Fibroblast of lung (primary cell): ENCODE measurements around the gene SPIRE1.

Experiments
- CTCF ChIP-seq, 2 donors: IDR thresholded peaks in 1 of 2; conservative IDR thresholded peaks in 1 of 2; 1 replicate in 1 of 2; 2 replicates in 1 of 2; pipeline ENCODE4 v1.5.1; 2011 to 2012; ENCODE audit warnings: low read length in 2 of 2, control low read depth in 1 of 2, inconsistent platforms in 1 of 2, low read depth in 1 of 2, mild to moderate bottlenecking in 1 of 2
- EZH2 ChIP-seq: IDR thresholded peaks from 2 replicates; pipeline ENCODE4 v1.5.1; 2012; ENCODE audit warnings: low read length, control low read depth, mild to moderate bottlenecking; ENCODE audit errors: missing control alignments

- TF ChIP-seq CTCF (conservative IDR thresholded peaks at IDR 0.05 in 1 of 2, IDR thresholded peaks at IDR 0.05 in 1 of 2; ENCODE audit: low read depth in 1 of 2, low read length in 2 of 2) (no peak), EZH2 (no peak)
Measured at GRCh38 chr18:12567849-12568248, 90.1 kb downstream of the SPIRE1 start.
